ENCODE data around the gene ITGA8.
"Not testable (repeated sequence)": the region's sequence is repeated elsewhere in the genome, so short reads cannot be mapped to it uniquely, and the experiment has no call there.

Gene ITGA8

DNA sequence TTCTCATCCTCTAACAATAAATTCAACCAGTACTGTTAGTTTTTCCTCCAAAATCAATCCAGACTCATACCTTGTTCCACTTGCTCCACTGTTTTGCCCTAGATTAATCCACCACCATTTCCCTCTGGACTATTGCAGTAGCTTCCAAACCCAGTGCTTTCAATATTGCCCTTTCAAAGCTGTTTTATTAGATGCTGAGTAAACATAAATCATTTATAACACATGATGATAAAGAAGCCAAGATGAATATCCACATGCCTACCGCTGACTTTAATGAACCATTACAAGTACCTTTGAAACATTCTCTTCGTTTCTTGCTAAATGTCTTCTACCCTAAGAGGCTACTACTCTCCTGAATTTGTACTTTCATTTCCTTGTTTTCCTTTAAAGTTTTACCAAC lies 174.5 kb downstream of the ITGA8 start:
- no peak for DNase-seq

DNA sequence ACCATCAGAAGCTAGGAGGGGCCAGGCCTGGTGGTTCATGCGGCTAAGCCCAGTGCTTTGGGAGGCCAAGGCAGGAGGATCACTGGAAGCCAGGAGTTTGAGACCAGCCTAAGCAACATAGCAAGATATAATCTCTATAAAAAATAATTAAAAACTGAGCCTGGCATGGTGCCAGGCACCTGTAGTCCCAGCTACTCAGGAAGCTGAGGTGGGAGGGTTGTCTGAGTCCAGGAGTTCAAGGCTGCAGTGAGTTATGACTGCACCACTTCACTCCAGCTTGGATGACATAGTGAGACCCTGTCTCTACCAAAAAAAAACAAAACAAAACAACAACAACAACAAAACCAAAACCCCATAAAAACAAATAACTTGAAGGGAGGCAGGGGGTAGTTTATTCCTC lies 175.7 kb downstream of the ITGA8 start:
- DNase-seq, result no peak

GRCh38 chr10:15542817-15543216 lies 176.9 kb downstream of the ITGA8 start:
- DNase-seq, result no peak

GRCh38 chr10:15541376-15541775 lies 178.3 kb downstream of the ITGA8 start:
- no peak for DNase-seq

- DNase-seq, result no peak
Observed at GRCh38 chr10:15540727-15541126, 179.0 kb downstream of the ITGA8 start.

GRCh38 chr10:15539262-15539661 lies 180.5 kb downstream of the ITGA8 start:
- no peak for DNase-seq

- DNase-seq, result not testable (repeated sequence)
Observed at GRCh38 chr10:15534928-15535538, 184.7 kb downstream of the ITGA8 start.

DNA sequence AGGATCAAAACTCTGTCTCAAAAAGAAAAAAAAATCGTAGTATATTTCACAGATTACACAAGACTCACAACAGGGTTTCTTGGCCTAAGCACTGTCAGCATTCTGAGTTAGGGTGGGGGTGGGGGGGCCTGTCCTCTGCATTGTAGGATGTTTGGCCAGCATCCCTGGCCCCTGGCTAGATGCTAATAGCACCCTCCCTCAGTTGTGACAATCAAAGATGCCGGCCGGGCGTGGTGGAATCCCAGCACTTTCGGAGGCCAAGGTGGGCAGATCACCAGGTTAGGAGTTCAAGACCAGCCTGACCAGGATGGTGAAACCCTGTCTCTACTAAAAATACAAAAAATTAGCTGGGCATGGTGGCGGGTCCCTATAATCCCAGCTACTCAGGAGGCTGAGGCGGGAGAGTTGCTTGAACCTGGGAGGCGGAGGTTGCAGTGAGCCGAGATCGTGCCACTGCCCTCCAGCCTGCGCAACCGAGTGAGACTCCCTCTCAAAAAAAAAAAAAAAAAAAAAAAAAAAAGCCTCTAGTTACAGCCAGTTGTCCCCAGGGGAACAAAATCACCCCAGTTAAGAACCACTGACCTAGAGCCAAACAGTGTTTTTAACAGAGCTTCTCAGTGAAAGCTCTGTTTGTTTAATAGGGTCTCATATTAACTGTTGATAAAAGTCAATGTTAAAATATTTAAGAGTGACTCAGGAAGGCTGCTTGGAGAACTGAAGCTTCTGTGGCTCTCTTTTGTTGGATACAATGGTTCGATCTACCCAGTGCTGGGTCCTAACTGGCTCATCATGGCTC lies 187.6 kb downstream of the ITGA8 start:
- no peak for DNase-seq

DNA sequence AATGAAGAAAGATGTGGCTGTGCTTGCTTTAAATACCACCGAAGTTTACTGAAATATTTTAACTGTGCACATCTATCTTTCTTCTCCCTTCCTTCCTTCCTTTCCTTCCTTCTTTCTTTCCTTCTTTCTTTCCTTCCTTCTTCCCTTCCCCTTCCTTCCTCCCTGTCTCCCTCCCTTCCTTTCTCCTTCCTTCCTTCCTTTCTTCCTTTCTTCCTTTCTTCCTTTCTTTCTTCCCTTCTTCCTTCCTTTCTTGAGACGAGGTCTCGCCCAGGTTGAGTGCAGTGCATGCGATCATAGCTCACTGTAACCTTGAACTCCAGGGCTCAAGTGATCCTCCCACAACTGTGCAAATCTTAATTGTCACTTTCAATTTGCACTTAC lies 190.9 kb downstream of the ITGA8 start:
- no peak for DNase-seq

GRCh38 chr10:15526754-15527153 lies 193.0 kb downstream of the ITGA8 start:
- DNase-seq, result no peak

DNA sequence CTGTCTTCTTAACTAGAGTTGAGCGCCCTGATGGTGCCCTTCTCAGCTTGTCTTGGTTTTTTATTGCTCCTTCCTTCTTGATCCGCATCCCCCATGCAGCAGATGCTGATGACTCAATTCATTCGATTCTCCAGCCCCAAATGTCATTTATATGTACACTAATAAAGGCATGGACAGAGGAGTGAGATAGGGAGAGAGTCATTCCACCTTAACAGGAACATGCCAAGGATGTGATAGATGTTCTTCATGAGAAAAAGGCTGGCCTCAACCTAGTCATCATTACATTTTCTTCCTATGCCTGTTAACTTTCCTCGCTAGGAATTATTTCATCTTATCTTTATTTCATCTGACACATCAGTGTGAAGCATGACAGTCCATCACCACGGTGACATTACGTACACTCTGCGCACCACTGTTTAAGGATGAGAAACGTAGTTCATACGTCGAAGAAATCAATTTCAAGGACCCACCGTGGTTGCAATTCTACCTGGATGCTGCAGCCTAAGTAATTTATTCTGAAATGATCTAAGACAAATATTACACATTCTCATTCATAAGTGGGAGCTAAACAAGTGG lies 198.3 kb downstream of the ITGA8 start:
- DNase-seq, result no peak

- DNase-seq, result no peak
Observed at GRCh38 chr10:15518250-15518649, 201.5 kb downstream of the ITGA8 start.

DNA sequence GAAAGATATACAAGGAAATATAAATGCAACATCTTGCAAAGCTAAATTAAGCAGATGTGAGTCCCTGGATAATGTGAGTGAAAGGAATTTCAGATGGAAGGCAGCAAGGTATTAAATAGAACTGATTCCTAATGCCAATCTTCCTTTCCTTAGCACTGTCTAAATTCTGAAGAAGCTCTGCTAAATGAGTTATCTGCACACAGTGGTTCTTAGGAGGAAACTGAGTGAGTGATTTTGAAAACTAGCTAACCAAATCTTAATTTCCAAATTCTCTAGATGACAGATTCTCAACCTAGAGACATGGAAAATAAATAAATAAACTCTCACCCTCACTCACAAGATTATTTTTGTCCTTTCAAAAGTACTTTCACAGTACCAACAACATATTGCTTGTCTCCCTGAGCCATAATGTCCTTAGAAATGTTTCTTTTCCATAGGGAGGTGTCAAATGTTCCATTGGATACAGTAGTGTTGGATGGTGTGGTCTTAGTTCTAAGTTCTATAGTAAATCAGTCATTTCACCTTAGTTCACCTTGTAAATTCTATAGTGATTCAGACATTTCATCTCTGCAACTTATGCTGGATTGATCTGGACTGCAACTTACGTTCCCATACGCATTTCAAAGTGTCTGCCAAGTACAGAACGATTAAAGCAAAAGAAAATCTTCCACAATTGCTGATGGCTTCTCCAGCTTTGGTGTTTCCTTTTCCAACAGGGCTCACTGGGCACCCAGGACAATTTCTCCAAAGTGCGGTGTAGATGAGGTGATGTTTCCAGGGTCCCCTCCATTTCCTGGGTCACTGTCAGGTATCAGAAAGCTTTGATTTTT lies 203.3 kb downstream of the ITGA8 start:
- DNase-seq, result no peak

GRCh38 chr10:15515202-15515601 lies 204.5 kb downstream of the ITGA8 start:
- no peak for DNase-seq

- DNase-seq, result no peak
Observed at GRCh38 chr10:15510963-15511362, 208.8 kb downstream of the ITGA8 start.

DNA sequence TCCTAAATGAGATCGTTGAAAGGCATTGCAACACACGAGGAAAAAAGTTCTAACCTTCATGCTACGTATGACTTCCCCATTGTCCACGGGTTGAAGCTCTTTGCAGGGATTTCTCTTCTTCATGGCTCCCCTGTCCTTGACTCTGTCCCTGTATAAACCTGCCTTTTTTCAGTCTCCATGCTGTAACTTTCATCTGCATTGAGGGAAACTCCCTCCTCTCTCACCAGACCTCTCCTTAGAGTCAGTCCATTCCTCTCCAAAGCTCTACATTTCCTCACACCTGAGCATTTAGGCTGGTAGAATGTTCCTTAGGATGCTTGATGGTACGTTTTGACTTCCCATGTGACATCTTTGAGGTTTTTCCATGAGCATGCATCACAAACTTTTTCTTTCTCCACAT lies 214.4 kb downstream of the ITGA8 start:
- DNase-seq, result no peak

DNA sequence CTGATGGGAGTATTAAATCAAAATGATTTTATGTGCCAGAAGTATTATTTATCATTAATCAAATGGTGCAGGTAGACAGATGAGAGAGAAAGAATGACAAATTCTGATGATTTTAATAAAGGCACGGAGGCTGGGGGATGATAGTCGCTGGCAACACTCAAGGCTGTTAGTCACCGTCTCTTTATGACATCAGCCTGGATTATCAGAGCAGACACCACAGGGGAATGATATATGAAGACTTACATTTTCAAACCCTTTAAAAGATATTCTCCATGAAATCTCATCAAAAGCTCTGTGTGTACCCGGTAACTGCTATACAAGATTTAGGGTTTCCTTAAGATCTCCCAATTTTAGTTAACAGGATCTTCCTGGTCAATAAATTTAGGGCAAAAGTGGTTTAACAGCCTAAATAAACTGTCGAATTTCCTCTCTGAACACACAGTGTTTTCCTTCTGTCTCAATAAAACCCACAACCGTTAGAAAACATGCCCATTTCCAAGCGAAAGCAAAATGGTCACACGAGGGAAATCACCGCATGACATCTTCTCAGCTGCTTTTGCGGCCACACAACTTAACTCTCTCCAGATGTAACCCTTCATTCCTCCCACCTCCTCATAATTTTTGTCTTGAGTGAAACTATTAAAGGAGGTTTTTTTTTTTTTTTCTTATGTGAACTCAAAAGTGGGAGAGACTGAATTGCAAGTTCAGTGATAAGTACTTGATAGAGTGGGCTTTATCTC lies 215.5 kb downstream of the ITGA8 start:
- no peak for DNase-seq

DNA sequence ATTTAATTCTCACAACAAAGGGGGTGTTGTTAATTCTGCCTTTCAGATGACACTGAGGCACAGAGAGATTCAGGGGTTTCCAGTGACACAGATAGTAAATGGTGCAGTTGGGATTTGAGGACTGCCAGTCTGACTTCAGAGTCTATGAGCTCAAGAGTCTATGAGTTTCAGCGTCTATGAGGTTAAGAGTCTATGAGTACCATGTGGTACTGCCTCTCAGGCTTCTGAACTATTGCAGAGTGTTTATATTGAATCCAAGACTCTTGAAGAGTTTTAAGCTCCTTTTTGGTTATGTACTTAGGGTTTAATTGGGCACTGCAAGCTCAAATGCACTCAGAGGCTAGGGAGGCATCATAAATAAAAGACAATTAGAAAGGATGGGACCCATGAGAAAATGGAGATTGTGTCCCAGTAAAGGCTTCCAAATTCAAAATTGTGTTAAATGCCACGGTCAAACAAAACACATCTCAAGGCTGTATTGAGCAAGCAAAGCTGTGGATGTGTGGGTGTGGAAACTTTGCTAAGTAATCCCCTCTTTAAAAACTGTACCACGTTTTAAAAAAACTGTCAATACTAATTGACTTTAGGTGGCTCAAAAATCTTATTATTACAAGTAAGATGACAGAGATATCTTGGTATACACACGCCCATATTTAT lies 224.7 kb downstream of the ITGA8 start:
- DNase-seq, result no peak

- no peak for DNase-seq
Observed at GRCh38 chr10:15491856-15492642, 227.7 kb downstream of the ITGA8 start.

DNA sequence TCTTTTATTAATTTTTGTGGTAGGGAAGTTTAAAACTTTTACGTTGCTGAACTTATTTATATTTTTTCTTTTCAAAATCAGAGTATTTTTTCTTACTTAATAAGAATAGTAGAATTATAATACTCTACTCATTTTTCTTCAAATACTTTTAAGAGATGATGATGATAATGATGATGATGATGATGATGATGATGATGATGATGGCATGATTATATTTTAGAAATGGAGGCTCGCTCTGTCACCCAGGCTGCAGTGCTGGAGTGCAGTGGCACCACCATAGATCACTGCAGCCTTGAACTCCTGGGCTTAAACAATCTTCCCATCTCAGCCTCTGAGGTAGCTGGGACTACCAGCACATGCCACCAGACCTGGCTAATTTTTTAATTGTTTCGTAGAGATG lies 230.3 kb downstream of the ITGA8 start:
- DNase-seq, result no peak

DNA sequence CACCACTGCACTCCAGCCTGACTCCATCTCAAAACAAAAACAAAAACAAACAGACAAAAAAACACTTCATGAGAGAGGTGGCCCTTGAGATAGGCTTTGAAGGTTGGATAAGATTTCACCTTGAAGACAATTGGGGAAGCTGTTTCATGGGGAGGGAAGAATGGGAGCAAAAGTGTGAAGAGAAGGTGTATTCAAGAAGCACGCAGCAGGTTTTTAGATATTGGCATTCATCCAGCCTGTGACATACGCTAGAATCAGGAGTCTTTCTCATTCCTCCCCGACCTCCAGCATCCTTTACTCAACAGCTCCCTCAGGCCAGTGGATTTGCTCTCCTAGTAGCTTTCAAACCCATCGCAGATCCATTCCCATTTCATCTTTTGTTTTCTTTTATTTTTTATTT lies 232.3 kb downstream of the ITGA8 start:
- DNase-seq, result no peak

All from CD4-positive, alpha-beta T cell treated with Interferon gamma for 1 hour (primary cell).